K562 (cell line): Measurements from ENCODE around the gene GNAQ. TPM values are rescaled to one million over a fixed set of nuclear protein-coding genes. Genes with fewer than 3 reads are reported as not detected.

Experiments used
- CTBP1 ChIP-seq: fragments of 450-650 bp; IDR thresholded peaks from 2 replicates; pipeline ENCODE4 v1.6.1; 2016; ENCODE audit warnings: borderline replicate concordance
- EGR1 ChIP-seq: fragments of 450-650 bp; conservative IDR thresholded peaks from 2 replicates; pipeline ENCODE4 v1.6.1; 2017; ENCODE audit warnings: mild to moderate bottlenecking
- GTF2E2 ChIP-seq: fragments of 200-800 bp; sonication (Bioruptor generic); IDR thresholded peaks from 2 replicates; pipeline ENCODE4 v1.6.1; 2016; ENCODE audit warnings: missing genetic modification characterization, missing compliant biosample characterization
- MAZ ChIP-seq, 2 experiments: fragments of 450-650 bp in 1 of 2; sonication (generic) in 1 of 2; formaldehyde crosslinking; IDR thresholded peaks in 1 of 2; conservative IDR thresholded peaks in 1 of 2; 2 replicates each; pipeline versions ENCODE4 v1.4.0 to v1.5.0; 2020; ENCODE audit warnings: mild to moderate bottlenecking in 1 of 2, missing genetic modification reagents in 1 of 2
- POLR2A ChIP-seq: fragments of 450-650 bp; conservative IDR thresholded peaks from 2 replicates; pipeline ENCODE4 v1.6.1; 2016
- POLR2AphosphoS5 ChIP-seq: IDR thresholded peaks from 2 replicates; pipeline ENCODE4 v1.6.1; 2011; ENCODE audit warnings: mild to moderate bottlenecking, low read depth, low read length, moderate library complexity; ENCODE audit not compliant: control insufficient read depth, insufficient read depth
- POLR2G ChIP-seq: fragments of 200-400 bp; formaldehyde crosslinking; IDR thresholded peaks from 2 replicates; pipeline ENCODE4 v1.6.1; 2017; ENCODE audit warnings: low read depth, mild to moderate bottlenecking, antibody characterized with exemption, low read length, moderate library complexity
- RBBP5 ChIP-seq: fragments of 200-600 bp; sonication (generic); IDR thresholded peaks from 2 replicates; pipeline ENCODE4 v1.6.1; 2012; ENCODE audit warnings: borderline replicate concordance, mild to moderate bottlenecking, low read length, control low read depth, inconsistent platforms; ENCODE audit not compliant: insufficient read depth, poor library complexity, severe bottlenecking
- TAF1 ChIP-seq: IDR thresholded peaks from 2 replicates; pipeline ENCODE4 v1.6.1; 2011; ENCODE audit warnings: mild to moderate bottlenecking, low read length, moderate library complexity; ENCODE audit not compliant: insufficient read depth, control insufficient read depth, severe bottlenecking; ENCODE audit errors: extremely low read depth
- TBP ChIP-seq: optimal IDR thresholded peaks from 2 replicates; pipeline ENCODE3; 2011; ENCODE audit warnings: low read depth, low read length, improper control_type of control experiment
- TEAD4 ChIP-seq, 2 experiments: sonication (generic) in 1 of 2; formaldehyde crosslinking in 1 of 2; IDR thresholded peaks; 2 replicates each; pipeline versions ENCODE4 v1.6.1 to v1.8.0; 2012 to 2022; ENCODE audit warnings: borderline replicate concordance in 1 of 2, inconsistent platforms in 1 of 2, low read length in 1 of 2, mild to moderate bottlenecking in 1 of 2, missing genetic modification reagents in 1 of 2
- ZBTB11 ChIP-seq, 3 experiments: fragments of 200-800 bp in 1 of 3; fragments of 250-450 bp in 1 of 3; fragments of 450-650 bp in 1 of 3; sonication (Bioruptor Pico) in 1 of 3; sonication (Bioruptor generic) in 1 of 3; formaldehyde crosslinking in 1 of 3; IDR thresholded peaks; 2 replicates each; pipeline versions ENCODE4 v1.6.1 to v1.8.0; 2016 to 2022; ENCODE audit warnings: mild to moderate bottlenecking in 2 of 3, missing genetic modification characterization in 2 of 3, missing compliant biosample characterization in 1 of 3, moderate library complexity in 1 of 3
- ZBTB26 ChIP-seq: fragments of 450-650 bp; formaldehyde crosslinking; IDR thresholded peaks from 2 replicates; pipeline ENCODE4 v1.4.0; 2022; ENCODE audit warnings: missing genetic modification characterization
- ZNF175 ChIP-seq: fragments of 200-800 bp; sonication (Bioruptor generic); IDR thresholded peaks from 2 replicates; pipeline ENCODE4 v1.6.1; 2016; ENCODE audit warnings: low read depth, mild to moderate bottlenecking, missing genetic modification characterization, missing compliant biosample characterization
- ZNF785 ChIP-seq: fragments of 250-450 bp; sonication (Bioruptor Pico); IDR thresholded peaks from 2 replicates; pipeline ENCODE4 v1.4.0; 2020; ENCODE audit warnings: mild to moderate bottlenecking
- polyA plus RNA-seq, 8 experiments: library from polyadenylated mRNA; depleted of rRNA in 4 of 8; stranded (reverse) in 5 of 8; unstranded in 3 of 8; fragments of >200 nt; fragmentation: Nextera tagmentation in 2 of 8; fragmentation: Illumina TruSeq in 1 of 8; extraction: Ambion mirVana in 2 of 8; extraction: Trizol in 1 of 8; gene quantifications; 2 replicates each; pipeline versions ENCODE4 v1.2.1 to v1.2.3, GENCODE V29; 2011 to 2014; ENCODE audit warnings: inconsistent platforms in 1 of 8, missing spikeins in 1 of 8
- total RNA-seq, 7 experiments: library from RNA; depleted of rRNA in 6 of 7; stranded (reverse); fragments of >200 nt in 6 of 7; fragmentation: Illumina TruSeq in 2 of 7; extraction: Trizol in 2 of 7; gene quantifications; 2 replicates each; pipeline versions ENCODE4 v1.2.1 to v1.2.3, GENCODE V29; 2011 to 2021; ENCODE audit warnings: low replicate concordance in 1 of 7
- TF ChIP-seq, protein P1 (sequence below), 2 experiments: IDR thresholded peaks; 2 replicates each; pipeline ENCODE4 v1.6.1; 2012; ENCODE audit warnings: improper control_type of control experiment in 2 of 2, low read depth in 2 of 2, low read length in 2 of 2, borderline replicate concordance in 1 of 2

Gene GNAQ
- total and polyA plus RNA-seq, 9 of the 15 experiments (the other 6 are each of a cell fraction or from before 2014, with no cell fraction given) = 4.8 to 27.9 (median 17.5) TPM

GRCh38 chr9:78031893-78032729 is 500 bp upstream of the GNAQ start (continued):
- TF ChIP-seq POLR2AphosphoS5 = peak; percentile 56; the same call in 1 of the 2 replicates
- TF ChIP-seq CTBP1 = peak; percentile 66
- peak; percentile 57 for TF ChIP-seq TAF1
- peak; percentile 16; the same call in 1 of the 2 replicates for TF ChIP-seq TEAD4 (IDR thresholded peaks at IDR 0.05; ENCODE audit: low read length)
- TF ChIP-seq TEAD4 (CRISPR knock-in tag; IDR thresholded peaks at IDR 0.05; ENCODE audit: borderline replicate concordance) = no peak
- peak; percentile 48; the same call in 1 of the 2 replicates for TF ChIP-seq GTF2E2
- 0 out of 2 replicates have a peak, but pooled peaks have one; percentile 11 for TF ChIP-seq POLR2A
- TF ChIP-seq, protein P1, sequence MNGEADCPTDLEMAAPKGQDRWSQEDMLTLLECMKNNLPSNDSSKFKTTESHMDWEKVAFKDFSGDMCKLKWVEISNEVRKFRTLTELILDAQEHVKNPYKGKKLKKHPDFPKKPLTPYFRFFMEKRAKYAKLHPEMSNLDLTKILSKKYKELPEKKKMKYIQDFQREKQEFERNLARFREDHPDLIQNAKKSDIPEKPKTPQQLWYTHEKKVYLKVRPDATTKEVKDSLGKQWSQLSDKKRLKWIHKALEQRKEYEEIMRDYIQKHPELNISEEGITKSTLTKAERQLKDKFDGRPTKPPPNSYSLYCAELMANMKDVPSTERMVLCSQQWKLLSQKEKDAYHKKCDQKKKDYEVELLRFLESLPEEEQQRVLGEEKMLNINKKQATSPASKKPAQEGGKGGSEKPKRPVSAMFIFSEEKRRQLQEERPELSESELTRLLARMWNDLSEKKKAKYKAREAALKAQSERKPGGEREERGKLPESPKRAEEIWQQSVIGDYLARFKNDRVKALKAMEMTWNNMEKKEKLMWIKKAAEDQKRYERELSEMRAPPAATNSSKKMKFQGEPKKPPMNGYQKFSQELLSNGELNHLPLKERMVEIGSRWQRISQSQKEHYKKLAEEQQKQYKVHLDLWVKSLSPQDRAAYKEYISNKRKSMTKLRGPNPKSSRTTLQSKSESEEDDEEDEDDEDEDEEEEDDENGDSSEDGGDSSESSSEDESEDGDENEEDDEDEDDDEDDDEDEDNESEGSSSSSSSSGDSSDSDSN (IDR thresholded peaks at IDR 0.05; ENCODE audit: borderline replicate concordance in 1 of 2, low read depth in 2 of 2, low read length in 2 of 2) = peak; percentile 18 to 83; a peak in 2 of 4 replicates
- TF ChIP-seq MAZ (CRISPR knock-in tag; conservative IDR thresholded peaks at IDR 0.05 in 1 of 2, IDR thresholded peaks at IDR 0.05 in 1 of 2) = peak; percentile 42 to 48; a peak in 1 of 4 replicates
- TF ChIP-seq ZNF785 (CRISPR knock-in tag) = no peak
- TF ChIP-seq RBBP5 = peak; percentile 86
- peak; percentile 89 for TF ChIP-seq EGR1
- TF ChIP-seq TBP = peak; percentile 68
- no peak for TF ChIP-seq ZNF175 (CRISPR knock-in tag)
- 0 out of 6 replicates have a peak, but pooled peaks of 1 of the 3 experiments have one; percentile 38 for TF ChIP-seq ZBTB11 (CRISPR knock-in tag; IDR thresholded peaks at IDR 0.05)
- 0 out of 2 replicates have a peak, but pooled peaks have one; percentile 19 for TF ChIP-seq ZBTB26
- peak; percentile 91 for TF ChIP-seq POLR2G
